CD4-positive, alpha-beta T cell treated with Interleukin-12 subunit alpha and Interleukin-12 subunit beta, for 1 hour (primary cell): ENCODE results near the gene MYRFL.
"Not testable (repeated sequence)": the region's sequence is repeated elsewhere in the genome, so short reads cannot be mapped to it uniquely, and the experiment has no call there.

Experiments used
- DNase-seq: peaks from one replicate; pipeline ENCODE4 v3.0.0-alpha.2; 2020

The MYRFL gene

GRCh38 chr12:69844416-69844815 lies 19.4 kb downstream of the MYRFL start:
- no peak for DNase-seq

GRCh38 chr12:69844836-69845235 lies 19.8 kb downstream of the MYRFL start:
- no peak for DNase-seq

GRCh38 chr12:69846976-69847375 lies 21.9 kb downstream of the MYRFL start:
- DNase-seq: no peak

DNA sequence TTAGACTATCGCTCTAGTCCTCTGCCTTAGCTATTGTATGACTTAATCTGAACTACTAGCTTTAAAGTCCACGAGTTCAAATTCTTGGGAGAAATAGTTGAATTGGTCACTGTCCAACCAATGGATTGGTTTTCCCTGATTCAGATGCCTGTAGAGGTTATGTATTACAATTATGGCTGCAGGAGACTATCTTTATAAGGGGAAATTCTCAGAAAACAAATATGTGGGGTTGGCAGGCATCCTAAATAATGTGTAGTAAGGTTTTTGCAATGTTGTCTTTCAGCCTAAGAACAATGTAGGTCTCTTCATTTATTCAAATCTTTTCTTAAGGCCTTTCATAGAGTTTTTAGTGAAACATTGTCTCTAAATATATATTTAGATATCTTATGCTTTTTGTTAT lies 26.9 kb downstream of the MYRFL start:
- DNase-seq: no peak

DNA sequence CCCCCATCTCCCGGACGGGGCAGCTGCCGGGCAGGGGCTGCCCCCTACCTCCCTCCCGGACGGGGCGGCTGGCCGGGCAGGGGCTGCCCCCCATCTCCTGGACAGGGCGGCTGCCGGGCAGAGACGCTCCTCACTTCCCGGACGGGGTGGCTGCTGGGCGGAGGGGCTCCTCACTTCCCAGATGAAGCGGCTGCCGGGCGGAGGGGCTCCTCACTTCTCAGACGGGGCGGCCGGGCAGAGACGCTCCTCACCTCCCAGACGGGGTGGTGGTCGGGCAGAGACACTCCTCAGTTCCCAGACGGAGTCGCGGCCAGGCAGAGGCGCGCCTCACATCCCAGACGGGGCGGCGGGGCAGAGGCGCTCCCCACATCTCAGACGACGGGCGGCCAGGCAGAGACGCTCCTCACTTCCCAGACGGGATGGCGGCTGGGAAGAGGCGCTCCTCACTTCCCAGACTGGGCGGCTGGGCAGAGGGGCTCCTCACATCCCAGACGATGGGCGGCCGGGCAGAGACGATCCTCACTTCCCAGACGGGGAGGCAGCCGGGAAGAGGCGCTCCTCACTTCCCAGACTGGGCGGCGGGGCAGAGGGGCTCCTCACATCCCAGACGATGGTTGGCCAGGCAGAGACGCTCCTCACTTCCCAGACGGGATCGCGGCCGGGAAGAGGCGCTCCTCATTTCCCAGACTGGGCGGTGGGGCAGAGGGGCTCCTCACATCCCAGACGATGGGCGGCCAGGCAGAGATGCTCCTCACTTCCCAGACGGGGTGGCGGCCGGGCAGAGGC lies 28.3 kb downstream of the MYRFL start:
- not testable (repeated sequence) for DNase-seq

GRCh38 chr12:69866698-69867097 lies 41.7 kb downstream of the MYRFL start:
- no peak for DNase-seq

GRCh38 chr12:69868695-69869094 lies 43.7 kb downstream of the MYRFL start:
- no peak for DNase-seq

- no peak for DNase-seq
These were observed 47.8 kb downstream of the MYRFL start for GRCh38 chr12:69872804-69873203.

- DNase-seq: no peak
These were observed 48.4 kb downstream of the MYRFL start for GRCh38 chr12:69873429-69873828.

DNA sequence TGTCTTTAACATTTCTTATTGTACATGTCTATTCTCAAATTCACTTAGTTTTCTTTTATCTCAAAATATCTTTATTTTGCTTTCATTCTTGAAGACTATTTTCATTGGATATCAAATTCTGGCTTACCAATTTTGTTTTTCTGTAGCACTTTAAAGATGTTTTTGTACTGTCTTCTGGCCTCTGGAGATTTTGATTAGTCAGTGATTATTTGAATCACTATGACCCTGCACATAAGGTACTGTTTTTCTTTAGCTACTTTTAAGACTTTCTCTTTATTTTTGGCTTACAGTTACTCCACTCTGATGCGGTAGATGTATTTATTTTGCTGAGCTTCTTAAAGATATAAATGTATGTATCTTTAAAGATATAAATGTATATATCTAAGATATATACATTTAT lies 49.6 kb downstream of the MYRFL start:
- DNase-seq: no peak

DNA sequence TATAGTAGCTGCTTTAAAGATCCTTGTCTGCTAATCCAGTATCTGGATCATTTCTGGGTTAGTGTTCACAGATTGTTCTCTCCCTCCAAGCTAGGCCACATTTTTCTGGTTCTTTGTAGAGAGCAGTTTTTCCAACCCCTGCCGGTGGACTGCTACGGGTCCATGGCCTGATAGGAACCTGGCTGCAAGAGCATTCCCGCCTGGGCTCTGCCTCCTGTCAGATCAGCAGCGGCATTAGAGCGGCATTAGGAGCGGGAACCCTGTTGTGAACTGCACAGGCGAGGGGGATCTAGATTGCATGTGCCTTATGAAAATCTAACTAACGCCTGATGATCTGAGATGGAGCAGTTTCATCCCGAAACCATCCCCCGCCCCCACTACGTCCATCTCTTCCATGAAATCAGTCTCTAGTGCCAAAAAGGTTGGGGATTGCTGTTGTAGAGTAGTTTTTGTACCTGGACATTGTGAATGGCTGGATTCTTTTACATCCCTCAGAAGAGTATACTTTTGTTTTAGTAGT lies 50.4 kb downstream of the MYRFL start:
- DNase-seq: no peak

GRCh38 chr12:69879007-69879960 lies 54.3 kb downstream of the MYRFL start:
- DNase-seq: peak; percentile 58

- DNase-seq: no peak
These were observed 55.5 kb downstream of the MYRFL start for GRCh38 chr12:69880571-69880970.

DNA sequence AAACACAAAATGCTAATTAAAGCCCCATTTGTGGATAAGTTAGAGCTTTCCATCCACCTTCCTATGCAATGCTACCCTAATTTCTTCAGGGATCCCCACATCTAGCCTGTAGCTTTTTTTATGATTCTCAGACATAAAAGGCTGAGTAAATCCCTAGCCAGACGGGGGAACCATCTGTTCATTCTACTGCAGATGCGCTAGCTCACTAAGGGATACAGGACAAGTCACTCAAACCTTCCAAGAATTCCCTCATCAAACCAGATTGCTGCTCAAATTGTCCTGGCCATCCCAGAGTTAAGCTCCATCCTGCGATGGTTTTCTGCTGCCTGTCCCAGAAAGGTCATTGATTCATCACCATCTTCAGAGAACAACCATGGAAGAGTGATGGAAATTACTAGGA lies 56.7 kb downstream of the MYRFL start:
- DNase-seq: no peak

DNA sequence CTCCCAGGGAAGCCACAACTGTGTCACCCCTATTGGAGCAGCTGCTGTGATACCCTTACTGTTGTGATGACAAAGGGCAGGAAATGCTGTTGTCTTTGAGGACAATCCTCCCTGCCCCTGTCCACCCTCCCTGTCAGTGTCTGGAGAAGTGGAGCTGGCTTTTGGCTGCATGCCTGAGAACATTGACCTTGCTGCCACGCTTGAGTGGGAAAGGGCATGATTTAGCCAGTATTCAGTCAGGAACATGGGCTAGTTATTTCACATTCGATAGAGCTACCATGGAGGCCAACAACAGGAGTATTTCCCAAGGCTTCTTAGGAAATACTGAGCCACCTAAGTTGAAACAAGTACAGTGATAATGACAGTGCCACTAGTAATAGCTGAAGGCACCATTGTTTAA lies 59.4 kb downstream of the MYRFL start:
- DNase-seq: no peak

DNA sequence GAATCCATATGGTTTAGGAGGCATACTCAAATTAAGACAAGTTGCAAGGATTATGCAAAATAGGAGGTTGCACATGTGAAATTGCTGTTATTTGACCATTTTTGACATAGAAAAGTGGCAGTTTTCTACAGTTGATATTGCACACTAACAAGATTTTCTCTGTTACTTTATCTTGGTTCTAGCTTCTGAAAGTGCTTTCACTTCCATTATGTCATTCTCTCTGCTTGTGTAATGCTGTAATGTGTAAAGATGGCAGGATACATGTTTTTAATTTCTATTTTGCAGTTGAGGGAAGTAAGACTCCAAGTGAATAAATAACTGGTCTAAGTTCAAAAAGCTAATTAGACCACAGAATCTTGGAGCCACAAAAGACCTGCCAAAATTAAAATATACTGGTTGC lies 60.6 kb downstream of the MYRFL start:
- no peak for DNase-seq

DNA sequence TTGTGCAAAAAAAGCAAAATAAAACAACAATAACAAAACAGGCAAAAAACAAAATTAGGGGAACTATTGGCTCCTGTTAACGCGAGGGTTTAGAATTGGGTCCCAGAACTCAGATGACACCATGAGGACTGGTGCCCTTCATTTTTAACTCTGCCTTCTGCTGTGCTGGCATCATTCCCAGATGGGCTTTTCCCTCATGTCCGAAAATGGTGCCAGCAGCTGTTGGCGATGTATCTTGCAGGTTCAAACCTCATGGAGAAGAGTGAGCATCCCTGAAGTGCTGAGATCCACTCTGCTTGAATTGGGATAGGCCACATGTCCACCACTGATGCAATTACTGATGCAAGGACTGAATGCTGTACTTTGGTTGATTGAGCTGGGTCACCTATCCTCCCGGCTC lies 61.1 kb downstream of the MYRFL start:
- no peak for DNase-seq

DNA sequence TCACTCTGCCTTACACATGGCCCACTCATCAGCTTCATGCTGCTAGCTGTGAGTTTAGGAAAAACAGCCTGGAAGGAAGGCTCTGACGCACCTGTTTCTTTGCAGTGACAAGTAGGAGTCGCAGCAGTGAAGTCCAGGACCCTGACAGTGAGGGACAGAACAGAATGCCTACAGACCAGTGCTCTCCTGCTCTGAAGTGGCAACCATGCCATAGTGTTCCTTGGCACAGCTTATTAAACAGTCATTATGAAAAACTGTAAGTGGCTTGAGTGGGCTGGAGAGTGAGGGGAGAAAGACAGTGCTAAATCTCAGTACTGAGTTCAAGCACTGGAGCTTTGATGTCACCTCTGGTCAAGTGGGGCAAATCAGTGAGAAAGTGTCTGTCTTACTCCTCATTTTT lies 61.7 kb downstream of the MYRFL start:
- DNase-seq: no peak

DNA sequence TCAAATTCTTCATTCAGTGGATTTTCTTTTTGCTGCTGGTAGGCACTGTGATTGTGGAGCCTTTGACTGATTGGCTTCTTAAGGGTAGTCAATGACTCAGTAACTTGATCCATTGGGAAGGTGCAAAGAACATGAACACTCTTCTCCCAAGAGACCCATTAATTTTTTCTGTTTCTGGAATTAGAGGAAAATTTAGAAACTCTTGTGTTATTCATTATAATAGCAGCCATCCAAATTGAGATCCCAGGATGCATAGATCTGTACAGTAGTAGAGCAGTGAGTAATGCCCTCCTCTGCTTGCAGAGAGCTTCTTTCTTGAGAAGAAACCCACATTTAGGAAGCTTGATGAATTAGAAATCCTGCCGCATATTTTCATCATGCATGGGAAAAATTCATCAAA lies 63.9 kb downstream of the MYRFL start:
- no peak for DNase-seq

- DNase-seq: no peak
These were observed 69.9 kb downstream of the MYRFL start for GRCh38 chr12:69894800-69895383.

DNA sequence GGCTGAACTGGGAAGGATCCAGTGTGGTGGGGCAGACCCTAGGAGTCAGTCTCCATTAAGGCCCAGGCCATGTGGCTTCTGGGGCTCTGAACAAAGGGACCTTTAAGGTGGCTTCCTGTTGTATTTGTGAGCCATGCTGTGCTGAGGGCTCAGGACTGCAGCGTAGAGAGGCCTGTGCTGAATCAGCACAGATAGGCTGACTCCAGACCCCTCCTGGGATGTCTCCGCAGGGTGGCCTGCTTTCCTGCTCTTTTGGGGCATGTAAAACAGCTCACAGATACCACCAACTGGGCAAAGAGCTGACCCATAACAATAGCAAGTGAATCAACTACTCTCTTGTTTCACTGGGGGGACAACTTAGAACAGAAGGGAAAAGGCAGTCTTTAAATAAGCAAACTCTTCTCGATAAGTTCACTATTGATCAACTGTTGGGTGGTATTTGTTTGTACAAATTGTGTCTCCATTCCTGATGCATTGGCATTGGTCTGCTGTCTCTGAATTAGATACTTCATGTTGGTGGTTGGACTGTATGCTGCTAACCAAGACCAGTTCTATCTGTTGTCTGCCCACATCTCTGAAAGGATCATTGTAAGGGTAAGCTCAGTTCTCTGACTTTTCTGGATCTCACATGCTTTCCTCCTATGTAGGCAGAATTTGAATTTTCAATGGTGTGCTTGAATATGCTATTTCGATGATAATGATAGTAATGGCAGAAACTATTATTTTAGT lies 71.8 kb downstream of the MYRFL start:
- no peak for DNase-seq

GRCh38 chr12:69897744-69898143 lies 72.7 kb downstream of the MYRFL start:
- DNase-seq: no peak

GRCh38 chr12:69898236-69898635 lies 73.2 kb downstream of the MYRFL start:
- no peak for DNase-seq
